SK-N-SH treated with all-trans-retinoic acid at 6 μM for 48 hours (cell line): ENCODE data around the gene ME2.

Experiments
- ATAC-seq: fragments of 200-7000 bp; cut with Tn5 transposase; 3 replicates; pipeline ENCODE4 v1.9.1; 2020; ENCODE audit warnings: mild to moderate bottlenecking, moderate library complexity
- ARNTL ChIP-seq: fragments of 450-650 bp; formaldehyde crosslinking; IDR thresholded peaks from 2 replicates; pipeline ENCODE4 v1.5.0; 2020; ENCODE audit warnings: low read depth, mild to moderate bottlenecking, moderate library complexity, borderline replicate concordance
- BACH2 ChIP-seq: fragments of 250-450 bp; sonication (Bioruptor Pico); IDR thresholded peaks from 2 replicates; pipeline ENCODE4 v1.9.0; 2021; ENCODE audit warnings: mild to moderate bottlenecking, borderline replicate concordance
- CSDC2 ChIP-seq: fragments of 250-450 bp; sonication (Bioruptor Pico); IDR thresholded peaks from 2 replicates; pipeline ENCODE4 v1.5.0; 2020; ENCODE audit warnings: mild to moderate bottlenecking, moderate library complexity
- ESRRG ChIP-seq: fragments of 250-450 bp; sonication (Bioruptor Pico); IDR thresholded peaks from 2 replicates; pipeline ENCODE4 v1.6.1; 2021; ENCODE audit warnings: mild to moderate bottlenecking
- ISL1 ChIP-seq: fragments of 250-450 bp; sonication (Bioruptor Pico); IDR thresholded peaks from 2 replicates; pipeline ENCODE4 v2.1.2; 2022; ENCODE audit warnings: mild to moderate bottlenecking, moderate library complexity
- OSR1 ChIP-seq: fragments of 250-450 bp; sonication (Bioruptor Pico); IDR thresholded peaks from 2 replicates; pipeline ENCODE4 v1.8.0; 2022; ENCODE audit warnings: moderate library complexity, mild to moderate bottlenecking, inconsistent platforms
- PATZ1 ChIP-seq: fragments of 250-450 bp; sonication (Bioruptor Pico); IDR thresholded peaks from 2 replicates; pipeline ENCODE4 v1.8.0; 2020; ENCODE audit warnings: mild to moderate bottlenecking, moderate library complexity, borderline replicate concordance
- POU6F1 ChIP-seq: fragments of 250-450 bp; sonication (Bioruptor Pico); IDR thresholded peaks from 2 replicates; pipeline ENCODE4 v1.8.0; 2021; ENCODE audit warnings: low read depth, mild to moderate bottlenecking, moderate library complexity, borderline replicate concordance
- SNAI2 ChIP-seq: fragments of 250-450 bp; sonication (Bioruptor Pico); IDR thresholded peaks from 2 replicates; pipeline ENCODE4 v1.5.0; 2020; ENCODE audit warnings: mild to moderate bottlenecking, moderate library complexity
- TCF4 ChIP-seq: fragments of 250-450 bp; sonication (Bioruptor Pico); IDR thresholded peaks from 2 replicates; pipeline ENCODE4 v1.8.0; 2021; ENCODE audit warnings: mild to moderate bottlenecking, moderate library complexity, borderline replicate concordance
- ZC3H10 ChIP-seq: fragments of 250-450 bp; sonication (Bioruptor Pico); IDR thresholded peaks from 2 replicates; pipeline ENCODE4 v1.5.1; 2021; ENCODE audit warnings: mild to moderate bottlenecking, moderate library complexity
- ZFP3 ChIP-seq: fragments of 250-450 bp; sonication (Bioruptor Pico); IDR thresholded peaks from 2 replicates; pipeline ENCODE4 v1.5.0; 2020; ENCODE audit warnings: mild to moderate bottlenecking, moderate library complexity
- ZFP30 ChIP-seq: fragments of 450-650 bp; formaldehyde crosslinking; IDR thresholded peaks from 2 replicates; pipeline ENCODE4 v1.5.0; 2022; ENCODE audit warnings: mild to moderate bottlenecking, moderate library complexity
- ZNF70 ChIP-seq: fragments of 450-650 bp; formaldehyde crosslinking; IDR thresholded peaks from 2 replicates; pipeline ENCODE4 v1.5.0; 2020; ENCODE audit warnings: mild to moderate bottlenecking, moderate library complexity
- ZNF8 ChIP-seq: fragments of 450-650 bp; formaldehyde crosslinking; IDR thresholded peaks from 2 replicates; pipeline ENCODE4 v1.5.0; 2020; ENCODE audit warnings: mild to moderate bottlenecking, moderate library complexity
- TF ChIP-seq, protein P1 (sequence below): fragments of 250-450 bp; sonication (Bioruptor Pico); IDR thresholded peaks from 2 replicates; pipeline ENCODE4 v1.5.1; 2021; ENCODE audit warnings: mild to moderate bottlenecking, moderate library complexity
- TF ChIP-seq, protein P2 (sequence below): fragments of 250-450 bp; sonication (Bioruptor Pico); IDR thresholded peaks from 2 replicates; pipeline ENCODE4 v1.5.0; 2020; ENCODE audit warnings: mild to moderate bottlenecking, moderate library complexity
- TF ChIP-seq, protein P3 (sequence below): fragments of 250-450 bp; sonication (Bioruptor Pico); IDR thresholded peaks from 2 replicates; pipeline ENCODE4 v1.5.1; 2020; ENCODE audit warnings: low read depth, mild to moderate bottlenecking, moderate library complexity

The ME2 gene

GRCh38 chr18:50878345-50879301 lies at the start of gene ME2:
ME2 (plus strand) TSS chr18:50879118; CDS start chr18:50895821, 16,703 bp downstream.
- TF ChIP-seq ZC3H10 (CRISPR knock-in tag) (no peak), OSR1 (CRISPR knock-in tag) (no peak), CSDC2 (no peak), ZFP30 (CRISPR knock-in tag) (no peak), ZFP3 (no peak), BACH2 (CRISPR knock-in tag) (no peak), SNAI2 (CRISPR knock-in tag) (no peak), POU6F1 (CRISPR knock-in tag) (no peak), ZNF70 (no peak)
- TF ChIP-seq, protein P1, sequence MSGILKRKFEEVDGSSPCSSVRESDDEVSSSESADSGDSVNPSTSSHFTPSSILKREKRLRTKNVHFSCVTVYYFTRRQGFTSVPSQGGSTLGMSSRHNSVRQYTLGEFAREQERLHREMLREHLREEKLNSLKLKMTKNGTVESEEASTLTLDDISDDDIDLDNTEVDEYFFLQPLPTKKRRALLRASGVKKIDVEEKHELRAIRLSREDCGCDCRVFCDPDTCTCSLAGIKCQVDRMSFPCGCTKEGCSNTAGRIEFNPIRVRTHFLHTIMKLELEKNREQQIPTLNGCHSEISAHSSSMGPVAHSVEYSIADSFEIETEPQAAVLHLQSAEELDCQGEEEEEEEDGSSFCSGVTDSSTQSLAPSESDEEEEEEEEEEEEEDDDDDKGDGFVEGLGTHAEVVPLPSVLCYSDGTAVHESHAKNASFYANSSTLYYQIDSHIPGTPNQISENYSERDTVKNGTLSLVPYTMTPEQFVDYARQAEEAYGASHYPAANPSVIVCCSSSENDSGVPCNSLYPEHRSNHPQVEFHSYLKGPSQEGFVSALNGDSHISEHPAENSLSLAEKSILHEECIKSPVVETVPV (CRISPR knock-in tag) = no peak
- TF ChIP-seq, protein P2, sequence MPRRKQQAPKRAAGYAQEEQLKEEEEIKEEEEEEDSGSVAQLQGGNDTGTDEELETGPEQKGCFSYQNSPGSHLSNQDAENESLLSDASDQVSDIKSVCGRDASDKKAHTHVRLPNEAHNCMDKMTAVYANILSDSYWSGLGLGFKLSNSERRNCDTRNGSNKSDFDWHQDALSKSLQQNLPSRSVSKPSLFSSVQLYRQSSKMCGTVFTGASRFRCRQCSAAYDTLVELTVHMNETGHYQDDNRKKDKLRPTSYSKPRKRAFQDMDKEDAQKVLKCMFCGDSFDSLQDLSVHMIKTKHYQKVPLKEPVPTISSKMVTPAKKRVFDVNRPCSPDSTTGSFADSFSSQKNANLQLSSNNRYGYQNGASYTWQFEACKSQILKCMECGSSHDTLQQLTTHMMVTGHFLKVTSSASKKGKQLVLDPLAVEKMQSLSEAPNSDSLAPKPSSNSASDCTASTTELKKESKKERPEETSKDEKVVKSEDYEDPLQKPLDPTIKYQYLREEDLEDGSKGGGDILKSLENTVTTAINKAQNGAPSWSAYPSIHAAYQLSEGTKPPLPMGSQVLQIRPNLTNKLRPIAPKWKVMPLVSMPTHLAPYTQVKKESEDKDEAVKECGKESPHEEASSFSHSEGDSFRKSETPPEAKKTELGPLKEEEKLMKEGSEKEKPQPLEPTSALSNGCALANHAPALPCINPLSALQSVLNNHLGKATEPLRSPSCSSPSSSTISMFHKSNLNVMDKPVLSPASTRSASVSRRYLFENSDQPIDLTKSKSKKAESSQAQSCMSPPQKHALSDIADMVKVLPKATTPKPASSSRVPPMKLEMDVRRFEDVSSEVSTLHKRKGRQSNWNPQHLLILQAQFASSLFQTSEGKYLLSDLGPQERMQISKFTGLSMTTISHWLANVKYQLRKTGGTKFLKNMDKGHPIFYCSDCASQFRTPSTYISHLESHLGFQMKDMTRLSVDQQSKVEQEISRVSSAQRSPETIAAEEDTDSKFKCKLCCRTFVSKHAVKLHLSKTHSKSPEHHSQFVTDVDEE (CRISPR knock-in tag) = no peak
- TF ChIP-seq, protein P3, sequence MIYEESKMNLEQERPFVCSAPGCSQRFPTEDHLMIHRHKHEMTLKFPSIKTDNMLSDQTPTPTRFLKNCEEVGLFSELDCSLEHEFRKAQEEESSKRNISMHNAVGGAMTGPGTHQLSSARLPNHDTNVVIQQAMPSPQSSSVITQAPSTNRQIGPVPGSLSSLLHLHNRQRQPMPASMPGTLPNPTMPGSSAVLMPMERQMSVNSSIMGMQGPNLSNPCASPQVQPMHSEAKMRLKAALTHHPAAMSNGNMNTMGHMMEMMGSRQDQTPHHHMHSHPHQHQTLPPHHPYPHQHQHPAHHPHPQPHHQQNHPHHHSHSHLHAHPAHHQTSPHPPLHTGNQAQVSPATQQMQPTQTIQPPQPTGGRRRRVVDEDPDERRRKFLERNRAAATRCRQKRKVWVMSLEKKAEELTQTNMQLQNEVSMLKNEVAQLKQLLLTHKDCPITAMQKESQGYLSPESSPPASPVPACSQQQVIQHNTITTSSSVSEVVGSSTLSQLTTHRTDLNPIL (CRISPR knock-in tag) = no peak
- ATAC-seq = peak; percentile 98

GRCh38 chr18:50829644-50830043 lies 49.3 kb upstream of the ME2 start:
- no peak for ATAC-seq
- TF ChIP-seq ESRRG (CRISPR knock-in tag) = no peak
- TF ChIP-seq POU6F1 (CRISPR knock-in tag) = no peak
- no peak for TF ChIP-seq ARNTL (CRISPR knock-in tag)
- no peak for TF ChIP-seq PATZ1 (CRISPR knock-in tag)
- no peak for TF ChIP-seq ZFP30 (CRISPR knock-in tag)
- no peak for TF ChIP-seq ZNF8 (CRISPR knock-in tag)
- TF ChIP-seq, protein P3 (CRISPR knock-in tag) = no peak
- no peak for TF ChIP-seq CSDC2
- no peak for TF ChIP-seq ISL1 (CRISPR knock-in tag)
- no peak for TF ChIP-seq TCF4 (CRISPR knock-in tag)
